GM21529 (cell line): ENCODE data around the gene AUTS2.

ENCODE experiments used
- ATAC-seq: cut with Tn5 transposase; IDR thresholded peaks from one replicate; pipeline ENCODE4 v1.9.1; 2021; ENCODE audit not compliant: unreplicated experiment

Gene AUTS2

DNA sequence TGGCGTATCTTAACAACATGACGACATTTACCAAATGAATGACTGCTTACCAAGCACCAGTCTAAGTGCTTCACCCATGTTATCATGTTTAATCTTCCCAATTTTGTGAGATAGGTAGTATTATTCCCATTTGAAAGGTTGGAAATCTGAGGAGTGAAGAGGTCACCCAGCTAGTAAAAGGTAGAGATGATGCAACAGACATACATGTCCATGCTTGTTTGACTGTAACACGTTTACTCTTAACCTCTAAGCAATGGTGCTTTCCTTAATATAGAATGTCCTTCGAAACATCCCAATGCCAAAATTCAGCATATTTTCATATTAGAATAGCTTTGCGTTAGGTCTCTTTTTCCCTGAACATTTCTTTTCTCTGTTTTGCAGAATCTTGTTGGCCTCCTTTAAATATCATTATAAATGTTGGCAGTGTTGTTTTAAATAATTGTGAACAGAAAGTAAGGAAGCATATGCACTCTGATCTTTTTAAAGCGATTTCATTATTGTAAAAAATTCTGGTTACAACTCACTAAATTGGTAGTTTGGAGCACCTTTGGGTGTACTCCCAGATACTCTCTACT, 722.8 kb downstream of the AUTS2 start:
- ATAC-seq, result no peak

- no peak for ATAC-seq
Observed at GRCh38 chr7:70322856-70323255, 724.6 kb downstream of the AUTS2 start.

GRCh38 chr7:70325509-70326101, 727.3 kb downstream of the AUTS2 start:
- ATAC-seq, result no peak

DNA sequence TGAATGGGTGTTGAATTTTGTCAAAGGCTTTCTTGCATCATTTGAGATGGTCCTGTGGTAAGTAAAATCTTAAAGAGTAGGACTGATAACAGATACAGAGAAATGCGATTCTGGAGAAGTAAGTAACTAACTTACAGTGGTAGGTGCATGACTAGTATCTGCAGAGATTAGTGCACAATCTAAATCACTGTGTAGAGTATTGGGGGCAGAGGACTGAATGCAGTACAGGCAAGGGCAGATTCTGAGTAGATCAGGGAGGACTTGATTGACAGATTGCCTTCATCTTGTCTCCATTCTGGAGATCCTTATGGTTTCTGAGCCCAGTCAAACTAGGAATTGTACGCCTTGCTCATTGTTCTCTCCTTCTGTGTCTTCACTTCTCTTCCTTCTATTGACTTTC, 736.0 kb downstream of the AUTS2 start:
- ATAC-seq, result no peak

DNA sequence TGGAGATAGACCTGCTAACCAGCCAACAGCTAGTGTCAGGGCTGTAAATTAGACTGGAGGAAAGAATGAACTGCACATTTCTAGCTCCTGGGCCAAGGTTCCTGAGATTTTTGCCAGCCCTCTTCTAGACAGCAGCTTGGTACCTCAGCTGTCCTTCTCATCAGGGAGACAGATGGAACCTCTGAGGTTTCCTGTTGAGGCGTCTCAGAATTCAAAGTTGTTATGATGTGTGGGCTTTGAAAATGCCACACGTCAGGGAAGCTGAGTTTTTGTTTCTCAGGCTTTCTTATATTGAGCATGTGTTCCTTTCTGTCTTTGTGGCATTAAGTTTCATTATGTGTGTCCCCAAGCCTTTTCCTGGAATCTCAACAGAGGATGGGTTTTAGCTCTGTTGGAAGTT, 736.6 kb downstream of the AUTS2 start:
- ATAC-seq, result no peak

- no peak for ATAC-seq
Observed at GRCh38 chr7:70336536-70336935, 738.3 kb downstream of the AUTS2 start.

DNA sequence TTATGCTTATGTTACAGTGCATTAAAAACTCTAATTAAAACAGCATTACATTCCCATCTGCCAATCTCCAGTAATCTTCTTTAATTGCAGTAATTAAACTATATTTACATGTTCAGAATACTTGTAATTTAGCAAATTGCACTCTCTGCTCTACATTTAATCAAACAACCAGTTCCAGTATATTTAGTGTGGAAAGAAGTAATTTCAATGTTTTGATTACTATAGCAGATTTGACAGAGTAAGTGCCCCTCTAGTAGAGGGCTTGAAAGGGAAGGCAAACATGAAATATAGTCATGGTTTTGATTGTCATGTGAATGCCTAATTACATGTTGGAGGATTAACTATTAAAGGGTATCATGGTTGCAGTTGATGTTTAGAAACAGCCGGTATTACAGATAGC, 739.7 kb downstream of the AUTS2 start:
- ATAC-seq, result no peak

DNA sequence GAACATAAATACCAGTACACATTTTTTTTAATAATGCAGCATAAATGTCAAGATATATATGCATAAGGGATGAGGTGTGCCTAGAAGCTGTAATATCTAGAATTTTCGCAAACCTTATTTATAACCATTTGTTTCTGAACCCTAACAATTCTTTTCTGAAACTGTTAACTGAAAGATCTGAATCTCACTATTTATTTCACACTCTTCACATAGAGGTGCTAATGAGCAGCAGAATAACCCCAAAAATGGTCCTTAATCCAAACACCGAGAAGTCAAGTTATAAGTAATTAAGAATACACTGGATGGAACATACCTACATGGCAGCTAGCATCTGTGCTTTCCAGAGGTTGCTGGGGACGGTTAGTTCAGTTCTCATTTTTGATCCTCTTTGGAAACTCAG, 742.0 kb downstream of the AUTS2 start:
- ATAC-seq, result no peak

GRCh38 chr7:70341446-70341845, 743.2 kb downstream of the AUTS2 start:
- ATAC-seq, result no peak

DNA sequence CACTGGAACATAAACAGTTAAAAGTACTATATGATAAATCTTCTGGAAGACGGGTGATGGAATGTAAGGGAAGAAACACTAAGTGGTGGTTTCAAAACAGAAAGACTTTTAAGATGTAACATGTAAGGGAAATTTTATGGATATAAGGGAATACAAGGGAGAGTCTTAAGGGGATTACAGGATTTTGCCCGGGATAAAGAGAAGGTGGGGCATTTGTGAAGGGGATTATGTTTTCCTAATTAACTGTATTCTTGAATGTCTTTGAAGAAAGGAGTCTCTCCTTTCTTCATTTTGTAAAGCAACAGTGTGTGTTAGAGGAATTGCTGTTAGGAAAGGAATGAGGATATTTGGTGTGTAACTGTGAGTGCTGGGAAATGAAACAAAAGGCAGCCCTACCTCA, 745.2 kb downstream of the AUTS2 start:
- ATAC-seq, result no peak

DNA sequence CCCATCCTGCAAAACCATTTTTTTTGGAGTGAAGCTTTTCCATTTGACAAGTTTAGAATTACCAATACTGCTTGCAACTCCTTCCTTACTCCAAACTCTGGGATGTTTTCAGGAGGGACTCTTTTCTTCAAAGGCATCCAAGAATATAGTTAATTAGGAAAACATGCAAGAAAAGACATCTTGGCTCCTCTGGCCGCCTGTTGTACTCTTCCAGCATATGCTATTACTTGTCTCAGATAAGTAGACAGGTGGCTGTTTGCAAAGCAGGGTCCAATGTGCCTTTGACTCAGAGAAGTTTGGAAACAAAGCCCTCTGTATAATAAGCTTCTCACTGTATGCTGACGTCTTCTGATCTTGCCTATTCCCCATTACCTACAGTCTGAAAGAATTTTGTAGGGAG, 746.5 kb downstream of the AUTS2 start:
- no peak for ATAC-seq

GRCh38 chr7:70346844-70347462, 748.7 kb downstream of the AUTS2 start:
- ATAC-seq, result no peak

DNA sequence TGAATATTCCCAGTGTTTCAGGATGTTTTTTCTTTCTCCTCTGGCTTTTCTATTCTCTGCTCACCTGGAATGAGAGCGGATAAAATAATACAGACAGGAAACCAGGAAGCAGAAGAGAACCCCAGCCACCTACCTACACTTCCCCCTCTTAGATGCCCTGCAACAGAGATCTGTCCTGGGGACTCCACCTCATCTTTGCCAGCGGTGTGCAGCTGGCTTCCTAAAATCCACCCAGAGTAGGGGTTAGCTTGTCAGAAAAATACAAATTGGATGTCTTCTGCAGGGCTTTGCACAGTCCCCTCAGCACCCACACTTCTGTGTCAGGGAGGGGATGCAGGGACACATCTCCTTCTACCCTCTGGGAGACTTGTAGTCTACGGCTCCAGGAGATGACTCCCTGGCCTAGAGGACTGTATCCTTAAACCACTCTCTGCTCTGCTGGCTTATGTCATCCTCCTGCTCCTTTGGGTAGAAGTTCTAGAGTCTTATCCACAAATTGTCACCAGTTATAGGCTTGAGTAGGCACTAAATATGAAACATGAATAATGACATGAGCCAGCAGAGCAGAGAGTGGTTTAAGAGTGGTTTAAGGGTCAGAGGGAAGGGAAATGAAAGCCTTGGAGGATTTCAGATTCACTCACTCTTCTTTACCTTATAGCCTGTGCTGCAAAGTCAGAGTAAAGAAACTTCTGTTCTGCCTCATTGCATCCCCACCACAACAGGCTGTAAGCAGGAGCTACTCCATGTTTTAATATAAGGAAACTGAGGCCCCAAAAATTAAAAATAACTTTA, 749.4 kb downstream of the AUTS2 start:
- ATAC-seq, result peak; percentile 98

GRCh38 chr7:70349031-70349430, 750.8 kb downstream of the AUTS2 start:
- no peak for ATAC-seq

- ATAC-seq, result no peak
Observed at GRCh38 chr7:70349819-70350218, 751.5 kb downstream of the AUTS2 start.

- no peak for ATAC-seq
Observed at GRCh38 chr7:70352088-70352487, 753.8 kb downstream of the AUTS2 start.

DNA sequence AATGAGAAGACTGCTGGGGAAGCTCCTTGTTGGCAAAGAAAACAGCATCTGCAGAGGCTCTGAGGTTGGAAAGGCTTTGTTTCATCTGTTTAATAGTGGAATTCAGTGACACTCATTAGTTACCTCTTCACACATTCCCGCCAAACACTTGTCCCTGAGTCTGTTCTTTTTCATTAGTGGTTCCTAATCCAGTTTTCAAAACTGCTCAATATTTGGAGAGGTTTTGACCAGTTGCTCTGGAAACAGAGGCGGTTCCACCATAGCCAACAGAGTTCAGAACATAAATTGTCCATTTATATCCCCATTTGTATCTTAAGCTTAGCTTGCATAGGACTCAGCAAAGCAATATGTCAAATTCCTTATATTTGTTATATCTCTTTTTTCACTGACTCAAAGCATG, 754.6 kb downstream of the AUTS2 start:
- ATAC-seq, result no peak

GRCh38 chr7:70353330-70353945, 755.2 kb downstream of the AUTS2 start:
- no peak for ATAC-seq

DNA sequence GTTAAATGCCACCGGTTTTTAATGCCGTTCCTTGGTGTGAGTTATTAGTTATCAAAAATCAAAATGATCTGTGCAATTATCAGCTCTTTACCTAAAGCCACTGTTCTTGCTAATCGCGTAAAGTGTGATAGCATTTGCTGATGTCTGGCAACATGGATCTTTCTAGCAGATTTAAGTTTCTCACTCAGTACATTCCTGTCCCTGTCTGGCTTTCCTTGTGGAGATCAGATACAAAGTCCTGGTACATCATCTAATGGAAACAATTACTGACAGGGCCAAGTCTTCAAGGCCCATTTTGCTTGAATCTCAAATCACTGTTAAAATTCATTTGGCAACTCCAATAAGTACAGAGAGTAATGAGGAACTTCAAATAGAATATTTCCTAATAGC, 755.7 kb downstream of the AUTS2 start:
- no peak for ATAC-seq

DNA sequence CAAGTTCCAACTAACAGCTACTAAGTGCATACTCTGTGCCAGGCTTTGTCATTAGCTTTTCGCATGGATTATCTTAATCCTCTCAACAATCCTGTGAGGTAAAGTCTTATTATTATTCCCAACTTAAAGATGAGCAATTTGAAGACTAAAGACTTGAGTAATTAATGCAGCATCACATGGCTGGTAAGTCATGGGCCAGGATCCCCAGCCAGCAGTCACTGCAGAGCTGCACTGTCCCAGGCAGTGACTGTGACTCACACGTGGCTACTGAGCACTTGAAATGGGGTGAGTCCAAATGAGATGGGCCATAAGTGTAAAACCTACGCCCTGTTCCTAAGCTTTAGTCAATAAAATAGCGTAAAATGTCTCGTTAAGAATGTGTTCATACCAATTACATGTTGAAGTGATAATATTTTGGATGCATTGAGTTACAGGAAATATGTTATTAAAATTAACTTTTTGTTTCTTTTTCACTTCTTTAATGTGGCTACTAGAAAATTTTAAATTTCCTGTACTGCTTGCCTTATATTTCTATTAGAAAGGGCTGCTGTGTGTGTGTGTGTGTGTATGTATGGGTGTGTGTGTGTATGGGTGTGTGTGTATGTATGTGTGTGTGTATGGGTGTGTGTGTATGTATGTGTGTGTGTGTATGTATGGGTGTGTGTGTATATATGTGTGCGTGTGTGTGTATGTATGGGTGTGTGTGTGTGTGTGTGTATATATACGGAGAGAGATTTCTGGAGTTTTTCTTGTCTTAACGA, 756.3 kb downstream of the AUTS2 start:
- ATAC-seq, result no peak
